ENCODE data around the gene TNIK. TPM values are rescaled to one million over a fixed set of nuclear protein-coding genes. Genes with fewer than 3 reads are reported as not detected.
"Not testable (repeated sequence)": the region's sequence is repeated elsewhere in the genome, so short reads cannot be mapped to it uniquely, and the experiment has no call there.

The TNIK gene
- total and polyA plus RNA-seq, 8 donors, result 2.1 to 40.2 (median 10.1) TPM

DNA sequence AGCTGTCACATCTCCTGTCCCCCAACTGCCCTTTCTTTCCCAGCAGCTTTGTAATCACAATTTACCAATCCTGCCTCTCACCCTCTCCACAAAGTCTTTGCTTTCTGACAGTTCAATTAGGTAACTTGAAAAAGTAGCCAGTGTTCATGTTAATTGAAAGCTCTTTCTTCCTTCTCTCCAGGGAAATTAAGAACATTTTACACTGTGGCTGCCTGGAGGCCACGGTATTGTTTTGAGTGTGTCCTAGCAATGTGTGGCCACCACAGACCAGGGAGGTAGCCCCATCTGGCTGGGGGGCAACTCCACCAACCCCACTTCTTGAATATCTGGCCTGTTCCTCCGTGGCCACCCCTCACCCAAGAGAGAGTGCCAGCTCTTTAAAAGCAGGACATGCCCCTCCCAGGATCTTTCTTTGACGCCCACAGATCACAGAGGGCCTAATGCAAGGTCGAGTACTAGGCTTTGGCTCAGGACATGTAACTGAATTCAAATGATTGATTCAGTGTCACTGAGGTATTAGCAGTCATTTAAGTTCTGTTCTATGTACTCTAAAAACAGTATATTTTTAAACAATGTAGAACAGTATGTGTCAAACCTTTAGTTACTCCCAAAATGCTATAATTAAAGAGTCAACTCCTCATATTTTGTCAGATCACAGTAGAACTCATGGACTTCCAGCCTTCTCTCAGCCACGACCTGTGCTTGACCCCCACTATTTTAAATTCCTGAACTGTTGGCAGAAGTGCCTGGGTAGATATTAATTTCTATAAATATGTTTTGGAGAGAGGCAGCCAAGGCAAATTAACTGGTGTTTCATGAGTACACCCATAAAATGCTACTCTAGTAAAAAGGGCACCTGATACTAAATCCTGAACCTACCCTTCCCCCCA lies 164.5 kb downstream of the TNIK start:
- no peak for TF ChIP-seq POLR2AphosphoS5 (IDR thresholded peaks at IDR 0.05)
- TF ChIP-seq CTCF (IDR thresholded peaks at IDR 0.05), result no peak
- no peak for TF ChIP-seq POLR2A (IDR thresholded peaks at IDR 0.05)
- TF ChIP-seq EP300 (IDR thresholded peaks at IDR 0.05), result no peak
- Histone ChIP-seq H3K4me3 (no peak overlapping the region), H3K27me3 (no peaks in the 10 kb centered on the region), H3K4me1 (peaks cover 0 to 23% (median 12%) of the 10 kb centered on the region in 4 donors), H3K36me3 (no peaks in the 10 kb centered on the region), H3K27ac (peak overlapping the region in 2 of 5 donors; percentile 5 to 61), H3K9me3 (no peaks in the 10 kb centered on the region)
- no peak for DNase-seq
- WGBS, 5 donors, result 51 to 63% (median 58%) methylated on average over 5 of the region's 5 CpGs
- intact Hi-C loops (cut with DNase I; ENCODE audit: low total_unique reads), result no loop called here

DNA sequence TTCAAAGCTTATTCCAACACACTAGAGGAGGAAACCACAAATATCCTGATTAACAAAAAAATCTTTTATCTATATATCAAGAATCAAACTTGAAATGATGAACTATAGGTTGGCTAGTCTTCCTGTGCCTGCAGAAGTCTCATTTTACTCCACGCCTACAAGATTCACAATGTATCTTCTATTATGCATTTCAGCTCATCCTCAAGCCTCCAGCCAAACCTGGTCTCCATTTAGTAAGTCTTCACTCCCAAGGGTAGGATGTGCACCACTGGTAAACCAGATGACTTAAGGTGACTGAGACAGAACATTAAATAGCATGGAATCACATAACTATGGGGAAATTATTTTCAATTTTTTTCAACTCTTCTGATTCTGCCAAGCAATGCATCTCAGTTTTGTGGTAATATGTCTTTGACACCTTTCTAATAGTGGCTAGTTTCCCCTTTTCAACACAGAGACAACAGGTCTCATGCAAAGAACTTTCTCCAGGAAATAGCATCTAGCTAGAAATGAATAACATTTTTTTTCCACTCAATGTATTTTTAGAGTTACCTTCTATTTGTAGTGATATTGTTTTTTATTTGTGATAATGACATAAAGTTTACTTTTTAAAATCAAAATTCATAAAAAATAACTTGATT lies 166.9 kb downstream of the TNIK start:
- DNase-seq, result no peak
- H3K27me3 ChIP-seq, result no peaks in the 10 kb centered on the region
- H3K36me3 ChIP-seq, result no peaks in the 10 kb centered on the region
- 88 to 98% (median 93%) methylated on average over 1 of the region's 1 CpG for WGBS, 5 donors
- no peak overlapping the region for H3K4me3 ChIP-seq
- intact Hi-C loops (cut with DNase I; ENCODE audit: low total_unique reads), result no loop called here
- no peaks in the 10 kb centered on the region for H3K9me3 ChIP-seq
- H3K4me1 ChIP-seq, result peaks cover 0 to 23% (median 12%) of the 10 kb centered on the region in 4 donors
- TF ChIP-seq CTCF (IDR thresholded peaks at IDR 0.05), result no peak
- no peak for TF ChIP-seq EP300 (IDR thresholded peaks at IDR 0.05)
- no peak for TF ChIP-seq POLR2A (IDR thresholded peaks at IDR 0.05)
- TF ChIP-seq POLR2AphosphoS5 (IDR thresholded peaks at IDR 0.05), result no peak
- no peak overlapping the region for H3K27ac ChIP-seq

GRCh38 chr3:171290680-171291079 lies 169.5 kb downstream of the TNIK start:
- WGBS, 5 donors, result 46 to 53% (median 49%) methylated on average over 2 of the region's 2 CpGs
- Histone ChIP-seq H3K4me3 (no peak overlapping the region), H3K4me1 (peaks cover 0 to 21% (median 12%) of the 10 kb centered on the region in 4 donors), H3K27me3 (no peaks in the 10 kb centered on the region), H3K27ac (no peak overlapping the region), H3K36me3 (no peaks in the 10 kb centered on the region), H3K9me3 (no peaks in the 10 kb centered on the region)
- DNase-seq, result no peak
- no peak for TF ChIP-seq POLR2AphosphoS5 (IDR thresholded peaks at IDR 0.05)
- intact Hi-C loops (cut with DNase I; ENCODE audit: low total_unique reads), result no loop called here

GRCh38 chr3:171289291-171289690 lies 170.9 kb downstream of the TNIK start:
- Histone ChIP-seq H3K36me3 (no peaks in the 10 kb centered on the region), H3K4me1 (peaks cover 0 to 27% (median 16%) of the 10 kb centered on the region in 4 donors), H3K9me3 (no peaks in the 10 kb centered on the region), H3K4me3 (no peak overlapping the region), H3K27ac (no peak overlapping the region), H3K27me3 (no peaks in the 10 kb centered on the region)
- DNase-seq, result no peak
- intact Hi-C loops (cut with DNase I; ENCODE audit: low total_unique reads), result no loop called here
- TF ChIP-seq CTCF (IDR thresholded peaks at IDR 0.05) (no peak), POLR2A (IDR thresholded peaks at IDR 0.05) (no peak), EP300 (IDR thresholded peaks at IDR 0.05) (no peak), POLR2AphosphoS5 (IDR thresholded peaks at IDR 0.05) (no peak)

DNA sequence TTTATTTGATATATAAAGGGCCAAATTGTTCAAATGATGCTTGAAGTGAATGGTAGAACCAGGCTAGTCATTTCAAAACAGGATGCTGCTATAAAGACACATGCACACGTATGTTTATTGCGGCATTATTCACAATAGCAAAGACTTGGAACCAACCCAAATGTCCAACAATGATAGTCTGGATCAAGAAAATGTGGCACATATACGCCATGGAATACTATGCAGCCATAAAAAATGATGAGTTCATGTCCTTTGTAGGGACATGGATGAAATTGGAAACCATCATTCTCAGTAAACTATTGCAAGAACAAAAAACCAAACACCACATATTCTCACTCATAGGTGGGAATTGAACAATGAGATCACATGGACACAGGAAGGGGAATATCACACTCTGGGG lies 172.4 kb downstream of the TNIK start:
- intact Hi-C loops (cut with DNase I; ENCODE audit: low total_unique reads), result not testable (repeated sequence)
- 85 to 96% (median 91%) methylated on average over 3 of the region's 3 CpGs for WGBS, 5 donors
- H3K4me1 ChIP-seq, result peaks cover 0 to 42% (median 27%) of the 10 kb centered on the region in 4 donors

More for the DNA sequence above, 172.4 kb downstream of the TNIK start:
- H3K27ac ChIP-seq, H3K4me3 ChIP-seq, H3K9me3 ChIP-seq, H3K36me3 ChIP-seq, DNase-seq, H3K27me3 ChIP-seq: not testable (repeated sequence)

Data from stomach (tissue), 9 donors.